GM10847 (cell line): Measurements from ENCODE around the gene EXOC2.

Experiments used
- POLR2A ChIP-seq: IDR thresholded peaks from 2 replicates; pipeline ENCODE4 v1.6.1; 2011; ENCODE audit not compliant: insufficient read length; ENCODE audit errors: extremely low read depth

The EXOC2 gene

GRCh38 chr6:635233-635632 lies 57.7 kb downstream of the EXOC2 start:
- no peak for TF ChIP-seq POLR2A

GRCh38 chr6:633611-634010 lies 59.3 kb downstream of the EXOC2 start:
- TF ChIP-seq POLR2A: no peak

GRCh38 chr6:628766-629165 lies 64.2 kb downstream of the EXOC2 start:
- TF ChIP-seq POLR2A: no peak

- no peak for TF ChIP-seq POLR2A
These were observed 66.7 kb downstream of the EXOC2 start for GRCh38 chr6:626236-626635.

GRCh38 chr6:624979-625378 lies 68.0 kb downstream of the EXOC2 start:
- TF ChIP-seq POLR2A: no peak

DNA sequence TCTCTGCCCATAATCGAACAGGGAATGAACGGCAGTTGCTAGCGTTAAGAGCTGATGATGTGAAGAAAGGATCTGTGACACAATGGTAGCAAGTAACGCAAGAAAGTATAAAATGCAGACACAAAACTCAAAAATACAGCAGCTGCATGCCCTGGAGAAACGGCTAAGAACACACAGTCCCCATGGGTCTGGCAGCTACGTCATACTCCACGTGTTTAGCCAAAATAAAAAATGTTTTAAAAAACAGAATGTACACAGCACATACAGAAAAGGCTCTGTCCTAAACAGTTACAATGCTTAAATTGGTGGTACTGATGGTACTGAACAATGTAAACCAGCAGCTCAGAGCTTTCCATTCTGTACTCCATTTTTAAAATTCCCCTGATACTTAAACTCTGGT lies 70.5 kb downstream of the EXOC2 start:
- TF ChIP-seq POLR2A: no peak

DNA sequence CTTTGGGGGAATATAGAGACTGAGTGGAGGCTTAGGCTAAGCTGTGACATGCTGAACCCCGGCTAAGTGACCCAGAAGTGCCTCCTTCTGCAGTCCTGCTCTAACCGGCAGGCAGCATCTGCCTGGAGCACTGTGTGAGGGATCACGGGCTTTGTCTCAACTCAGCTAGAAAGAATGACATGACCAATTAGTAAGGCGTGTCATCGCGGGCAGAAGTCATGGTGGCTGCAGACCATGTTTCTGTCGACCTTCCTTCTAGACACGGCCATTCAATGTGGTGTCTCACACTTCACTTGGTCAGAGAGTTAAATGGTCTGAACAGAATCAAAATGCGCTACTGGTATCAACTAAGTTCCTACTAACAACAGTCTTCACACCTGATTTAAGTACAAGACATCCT lies 71.0 kb downstream of the EXOC2 start:
- no peak for TF ChIP-seq POLR2A

GRCh38 chr6:620950-621349 lies 72.0 kb downstream of the EXOC2 start:
- TF ChIP-seq POLR2A: no peak

GRCh38 chr6:620166-620565 lies 72.8 kb downstream of the EXOC2 start:
- TF ChIP-seq POLR2A: no peak

GRCh38 chr6:617456-618100 lies 75.4 kb downstream of the EXOC2 start:
- no peak for TF ChIP-seq POLR2A

DNA sequence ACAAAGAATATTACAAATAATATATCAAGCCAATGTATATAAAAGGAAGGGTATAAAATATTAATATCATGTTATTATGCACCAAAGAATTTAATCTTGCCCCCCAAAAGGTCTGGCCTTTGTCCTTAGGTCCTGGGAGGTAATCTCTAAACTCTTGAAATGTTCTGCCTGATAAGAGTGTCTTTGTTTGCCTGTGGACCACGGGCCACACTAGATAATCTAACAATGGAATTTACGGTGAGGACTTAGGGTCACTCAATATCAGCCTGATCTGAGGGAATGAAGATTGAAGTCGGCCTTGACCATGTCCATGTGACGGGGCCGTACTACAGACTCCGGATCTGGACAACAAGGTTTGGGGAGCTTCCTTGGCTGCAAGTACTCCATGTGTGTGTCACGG lies 79.0 kb downstream of the EXOC2 start:
- no peak for TF ChIP-seq POLR2A

GRCh38 chr6:611928-612327 lies 81.0 kb downstream of the EXOC2 start:
- TF ChIP-seq POLR2A: no peak

- no peak for TF ChIP-seq POLR2A
These were observed 82.1 kb downstream of the EXOC2 start for GRCh38 chr6:610882-611281.

DNA sequence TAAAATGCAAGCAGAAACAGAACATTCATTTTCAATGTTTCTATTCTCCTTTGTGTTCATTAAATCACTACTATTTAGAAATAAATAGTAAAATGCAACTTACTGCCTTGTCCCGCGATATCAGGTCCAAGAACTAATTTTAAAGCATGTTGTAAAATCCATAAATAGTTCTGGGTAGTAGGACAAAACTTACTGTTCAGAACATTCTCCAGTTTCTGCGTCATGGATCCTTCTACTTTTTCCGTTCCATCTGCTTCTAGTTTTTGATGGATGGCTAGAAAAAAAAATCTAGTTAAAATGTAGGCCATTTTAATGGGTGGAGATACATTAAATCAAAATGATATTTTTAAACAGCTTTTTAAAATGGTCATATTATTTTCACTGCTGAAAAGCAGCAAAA lies 83.0 kb downstream of the EXOC2 start:
- TF ChIP-seq POLR2A: no peak

GRCh38 chr6:606829-607379 lies 86.0 kb downstream of the EXOC2 start:
- no peak for TF ChIP-seq POLR2A

DNA sequence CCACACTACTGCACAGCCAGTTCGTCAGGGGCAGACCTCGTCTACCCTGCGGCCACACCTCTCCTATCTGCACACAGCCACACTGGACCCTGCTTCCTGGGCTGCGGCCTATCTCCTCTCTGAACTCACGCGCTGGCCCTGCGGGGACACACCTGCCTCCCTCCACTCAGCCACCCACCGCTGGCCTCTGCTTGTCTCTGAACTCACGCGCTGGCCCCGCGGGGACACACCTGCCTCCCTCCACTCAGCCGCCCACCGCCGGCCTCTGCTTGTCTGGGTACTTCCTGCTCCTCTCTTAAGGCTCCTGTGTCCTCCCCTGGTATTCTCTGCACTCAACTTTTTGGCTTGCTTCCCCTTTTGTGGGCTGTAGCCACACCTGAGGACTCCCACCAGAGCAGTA lies 88.4 kb downstream of the EXOC2 start:
- TF ChIP-seq POLR2A: no peak

GRCh38 chr6:603265-603664 lies 89.7 kb downstream of the EXOC2 start:
- no peak for TF ChIP-seq POLR2A
